GM23248 (cell line): Measurements from ENCODE around the gene TET3.

ENCODE experiments used
- EZH2 ChIP-seq: fragments of 200-600 bp; sonication (generic); IDR thresholded peaks from 2 replicates; pipeline ENCODE4 v1.6.1; 2018; ENCODE audit warnings: antibody characterized with exemption, mild to moderate bottlenecking; ENCODE audit not compliant: insufficient read depth, poor library complexity, severe bottlenecking
- EZH2phosphoT487 ChIP-seq: fragments of 200-600 bp; sonication (generic); IDR thresholded peaks from 2 replicates; pipeline ENCODE4 v1.6.1; 2018; ENCODE audit warnings: antibody characterized with exemption, moderate library complexity, mild to moderate bottlenecking, low read depth; ENCODE audit not compliant: insufficient read depth

- no peak for TF ChIP-seq EZH2phosphoT487
- no peak for TF ChIP-seq EZH2
These were observed 37.2 kb upstream of the TET3 start for GRCh38 chr2:73947412-73948018.
